ENCODE results near the gene DZIP1.

Gene DZIP1

GRCh38 chr13:95541911-95542474 lies 102.5 kb downstream of the DZIP1 start:
- no peak for DNase-seq

GRCh38 chr13:95541308-95541707 lies 103.2 kb downstream of the DZIP1 start:
- DNase-seq = no peak

GRCh38 chr13:95540888-95541287 lies 103.6 kb downstream of the DZIP1 start:
- no peak for DNase-seq

GRCh38 chr13:95536632-95537241 lies 107.8 kb downstream of the DZIP1 start:
- DNase-seq = peak; percentile 53 to 69

GRCh38 chr13:95535243-95535642 lies 109.3 kb downstream of the DZIP1 start:
- DNase-seq = no peak

- no peak for DNase-seq
These were observed 110.9 kb downstream of the DZIP1 start for GRCh38 chr13:95533545-95534160.

- no peak for DNase-seq
These were observed 114.3 kb downstream of the DZIP1 start for GRCh38 chr13:95530178-95530577.

Measured in AML-193 (cell line).